Measurements from ENCODE around the gene GUF1. TPM values are rescaled to one million over a fixed set of nuclear protein-coding genes. Genes with fewer than 3 reads are reported as not detected.

The GUF1 gene
- total and polyA plus RNA-seq, 2 of the 13 experiments (the other 11 are each of a cell fraction or from before 2014, with no cell fraction given): 10.3 to 24.6 TPM

- peak; percentile 79; the same call in 1 of the 2 replicates for TF ChIP-seq ZBTB10 (CRISPR knock-in tag; IDR thresholded peaks at IDR 0.05; ENCODE audit: borderline replicate concordance)
- no peak; the same call in 1 of the 2 replicates for TF ChIP-seq TFE3 (CRISPR knock-in tag; IDR thresholded peaks at IDR 0.05)
- TF ChIP-seq TBX3 (IDR thresholded peaks at IDR 0.05; ENCODE audit: borderline replicate concordance): no peak; the same call in 1 of the 2 replicates
- TF ChIP-seq ZNF510 (CRISPR knock-in tag; IDR thresholded peaks at IDR 0.05; ENCODE audit: low read depth): 0 out of 2 replicates have a peak, but pooled peaks have one; percentile 87
- TF ChIP-seq ZNF337 (CRISPR knock-in tag; IDR thresholded peaks at IDR 0.05; ENCODE audit: borderline replicate concordance, low read depth): peak; percentile 95
- no peak for TF ChIP-seq ZFP36L2 (CRISPR knock-in tag; IDR thresholded peaks at IDR 0.05)
- peak; percentile 50; the same call in 1 of the 2 replicates for TF ChIP-seq CCDC6 (CRISPR knock-in tag; IDR thresholded peaks at IDR 0.05)
- TF ChIP-seq ARID4A (CRISPR knock-in tag; IDR thresholded peaks at IDR 0.05; ENCODE audit: borderline replicate concordance): peak; percentile 43; the same call in 1 of the 2 replicates
- 0 out of 2 replicates have a peak, but pooled peaks have one; percentile 24 for TF ChIP-seq ZNF629 (CRISPR knock-in tag; conservative IDR thresholded peaks at IDR 0.05)
- TF ChIP-seq ZFAT (CRISPR knock-in tag; conservative IDR thresholded peaks at IDR 0.05): peak; percentile 28; the same call in 1 of the 2 replicates
- no peak for TF ChIP-seq ATF7 (IDR thresholded peaks at IDR 0.05)
- 0 out of 2 replicates have a peak, but pooled peaks have one; percentile 47 for TF ChIP-seq ATF7 (CRISPR knock-in tag; IDR thresholded peaks at IDR 0.05)
- TF ChIP-seq PREB (CRISPR knock-in tag; IDR thresholded peaks at IDR 0.05): no peak
- peak; percentile 91 for TF ChIP-seq KAT8 (CRISPR knock-in tag; IDR thresholded peaks at IDR 0.05)
- no peak for TF ChIP-seq ZNF256 (CRISPR knock-in tag; conservative IDR thresholded peaks at IDR 0.05)
- TF ChIP-seq ZNF703 (CRISPR knock-in tag; IDR thresholded peaks at IDR 0.05; ENCODE audit: borderline replicate concordance): no peak
- TF ChIP-seq ZNF431 (CRISPR knock-in tag; IDR thresholded peaks at IDR 0.05; ENCODE audit: borderline replicate concordance, low read depth): no peak
- no peak for TF ChIP-seq NR3C1 (CRISPR knock-in tag; IDR thresholded peaks at IDR 0.05)
- TF ChIP-seq HNRNPL (IDR thresholded peaks at IDR 0.05; ENCODE audit: low read depth, low read length): no peak
- TF ChIP-seq SMARCC2 (IDR thresholded peaks at IDR 0.05): no peak
These were observed 48.0 kb downstream of the GUF1 start, which contains the start of gene GNPDA2 (continued) for GRCh38 chr4:44726038-44726871.

Measured in HepG2 (cell line).